ENCODE measurements around the gene FAM187B. TPM values are rescaled to one million over a fixed set of nuclear protein-coding genes. Genes with fewer than 3 reads are reported as not detected.

Gene FAM187B
- total RNA-seq, 4 donors from 2014 or later = not detected

GRCh38 chr19:35217649-35217990 is 10.9 kb downstream of the FAM187B start:
- ATAC-seq (no peak), DNase-seq (no peak)
- Histone ChIP-seq H3K27ac (peak overlapping the region in 1 of 4 donors; percentile 33), H3K4me1 (peaks cover 12 to 19% of the 10 kb centered on the region in 2 donors), H3K4me3 (no peak overlapping the region), H3K27me3 (no peaks in the 10 kb centered on the region), H3K36me3 (no peaks in the 10 kb centered on the region), H3K9me3 (no peaks in the 10 kb centered on the region)
- TF ChIP-seq POLR2A (IDR thresholded peaks at IDR 0.05) = no peak
- TF ChIP-seq CTCF (IDR thresholded peaks at IDR 0.05 in 4 of 5, conservative IDR thresholded peaks at IDR 0.05 in 1 of 5) = no peak
- in situ Hi-C loops (cut with MboI; ENCODE audit: low sequenced_read_pairs in 4 of 4) = no loop called here
- intact Hi-C loops (cut with DNase I; ENCODE audit: low total_unique reads) = no loop called here

GRCh38 chr19:35216833-35217648 is 11.5 kb downstream of the FAM187B start:
- TF ChIP-seq POLR2A (IDR thresholded peaks at IDR 0.05) = no peak
- no peak for TF ChIP-seq CTCF (IDR thresholded peaks at IDR 0.05 in 4 of 5, conservative IDR thresholded peaks at IDR 0.05 in 1 of 5)
- Histone ChIP-seq H3K4me1 (peaks cover 12 to 19% of the 10 kb centered on the region in 2 donors), H3K4me3 (no peak overlapping the region), H3K9me3 (no peaks in the 10 kb centered on the region), H3K27me3 (no peaks in the 10 kb centered on the region), H3K27ac (peak overlapping the region in 1 of 4 donors; percentile 33), H3K36me3 (no peaks in the 10 kb centered on the region)
- ATAC-seq (no peak), DNase-seq (peak; percentile 22 to 29)
- in situ Hi-C loops (cut with MboI; ENCODE audit: low sequenced_read_pairs in 4 of 4) = no loop called here
- intact Hi-C loops (cut with DNase I; ENCODE audit: low total_unique reads) = no loop called here

- H3K9me3 ChIP-seq = no peaks in the 10 kb centered on the region
- no peak overlapping the region for H3K27ac ChIP-seq
- ATAC-seq (no peak), DNase-seq (no peak)
- intact Hi-C loops (cut with DNase I; ENCODE audit: low total_unique reads) = no loop called here
- H3K27me3 ChIP-seq = no peaks in the 10 kb centered on the region
- H3K4me1 ChIP-seq = peaks cover 12 to 19% of the 10 kb centered on the region in 2 donors
- H3K36me3 ChIP-seq = no peaks in the 10 kb centered on the region
- no peak for TF ChIP-seq POLR2A (IDR thresholded peaks at IDR 0.05)
- TF ChIP-seq CTCF (IDR thresholded peaks at IDR 0.05 in 4 of 5, conservative IDR thresholded peaks at IDR 0.05 in 1 of 5) = no peak
- no peak overlapping the region for H3K4me3 ChIP-seq
- in situ Hi-C loops (cut with MboI; ENCODE audit: low sequenced_read_pairs in 4 of 4) = no loop called here
Measured at GRCh38 chr19:35216016-35216832, 12.3 kb downstream of the FAM187B start.

- Histone ChIP-seq H3K27ac (peak overlapping the region in 3 of 4 donors; percentile 78 to 79 (median 79)), H3K9me3 (no peaks in the 10 kb centered on the region), H3K4me1 (peaks cover 12 to 19% of the 10 kb centered on the region in 2 donors), H3K36me3 (no peaks in the 10 kb centered on the region), H3K4me3 (no peak overlapping the region), H3K27me3 (no peaks in the 10 kb centered on the region)
- TF ChIP-seq CTCF (IDR thresholded peaks at IDR 0.05 in 4 of 5, conservative IDR thresholded peaks at IDR 0.05 in 1 of 5) = no peak
- TF ChIP-seq POLR2A (IDR thresholded peaks at IDR 0.05) = no peak
- intact Hi-C loops (cut with DNase I; ENCODE audit: low total_unique reads) (loop anchor here (2.0 kb wide), 1 partner anchor 54 kb away; the partner anchor contains the start of gene USF2), in situ Hi-C loops (cut with MboI; ENCODE audit: low sequenced_read_pairs in 4 of 4) (no loop called here)
- ATAC-seq = no peak
- DNase-seq = no peak
Measured at GRCh38 chr19:35214766-35215422, 13.6 kb downstream of the FAM187B start.
